ENCODE results near the gene TCAF1.
A peak's percentile ranks its signal among the peaks of the same experiment; 100 is the strongest.

The TCAF1 gene

GRCh38 chr7:143914938-143915652 is 13.1 kb upstream of the TCAF1 start:
- no peak for DNase-seq
- H3K9me3 ChIP-seq (ENCODE audit: severe bottlenecking) = no peaks in the 10 kb centered on the region
- H3K36me3 ChIP-seq = no peaks in the 10 kb centered on the region
- TF ChIP-seq CTCF (IDR thresholded peaks at IDR 0.05; ENCODE audit: low read depth, low read length) = no peak
- no peaks in the 10 kb centered on the region for H3K27me3 ChIP-seq (ENCODE audit: insufficient read depth, low read depth, severe bottlenecking)
- no peak overlapping the region for H3K27ac ChIP-seq
- no peak overlapping the region for H3K4me3 ChIP-seq (ENCODE audit: low read depth, low read length)

- Histone ChIP-seq H3K27ac (no peak overlapping the region), H3K27me3 (ENCODE audit: insufficient read depth, low read depth, severe bottlenecking) (no peaks in the 10 kb centered on the region), H3K36me3 (no peaks in the 10 kb centered on the region), H3K4me3 (ENCODE audit: low read depth, low read length) (no peak overlapping the region), H3K9me3 (ENCODE audit: severe bottlenecking) (no peaks in the 10 kb centered on the region)
- TF ChIP-seq CTCF (IDR thresholded peaks at IDR 0.05; ENCODE audit: low read depth, low read length) = no peak
- no peak for DNase-seq
Observed at GRCh38 chr7:143913945-143914615, 12.1 kb upstream of the TCAF1 start.

GRCh38 chr7:143910473-143911248 is 8.7 kb upstream of the TCAF1 start:
- H3K4me3 ChIP-seq (ENCODE audit: low read depth, low read length) = no peak overlapping the region
- H3K27me3 ChIP-seq (ENCODE audit: insufficient read depth, low read depth, severe bottlenecking) = no peaks in the 10 kb centered on the region
- no peak for TF ChIP-seq CTCF (IDR thresholded peaks at IDR 0.05; ENCODE audit: low read depth, low read length)
- H3K27ac ChIP-seq = peak overlapping the region; percentile 39
- no peaks in the 10 kb centered on the region for H3K36me3 ChIP-seq
- no peaks in the 10 kb centered on the region for H3K9me3 ChIP-seq (ENCODE audit: severe bottlenecking)
- no peak for DNase-seq

- TF ChIP-seq CTCF (IDR thresholded peaks at IDR 0.05; ENCODE audit: low read depth, low read length) = no peak
- no peak overlapping the region for H3K27ac ChIP-seq
- no peaks in the 10 kb centered on the region for H3K27me3 ChIP-seq (ENCODE audit: insufficient read depth, low read depth, severe bottlenecking)
- DNase-seq = no peak
- H3K9me3 ChIP-seq (ENCODE audit: severe bottlenecking) = no peaks in the 10 kb centered on the region
- H3K36me3 ChIP-seq = no peaks in the 10 kb centered on the region
- H3K4me3 ChIP-seq (ENCODE audit: low read depth, low read length) = no peak overlapping the region
Observed at GRCh38 chr7:143909863-143910262, 7.9 kb upstream of the TCAF1 start.

GRCh38 chr7:143908120-143908519 is 6.1 kb upstream of the TCAF1 start:
- Histone ChIP-seq H3K27ac (no peak overlapping the region), H3K9me3 (ENCODE audit: severe bottlenecking) (no peaks in the 10 kb centered on the region), H3K27me3 (ENCODE audit: insufficient read depth, low read depth, severe bottlenecking) (no peaks in the 10 kb centered on the region)

More at GRCh38 chr7:143908120-143908519, 6.1 kb upstream of the TCAF1 start:
- no peak for DNase-seq
- Histone ChIP-seq H3K36me3 (no peaks in the 10 kb centered on the region), H3K4me3 (ENCODE audit: low read depth, low read length) (no peak overlapping the region)
- no peak for TF ChIP-seq CTCF (IDR thresholded peaks at IDR 0.05; ENCODE audit: low read depth, low read length)
